Ishikawa (cell line): Measurements from ENCODE around the gene ELMO1.

ENCODE experiments used
- NFIC ChIP-seq: IDR thresholded peaks from 2 replicates; pipeline ENCODE4 v1.6.1; 2012
- TAF1 ChIP-seq: IDR thresholded peaks from 2 replicates; pipeline ENCODE4 v1.6.1; 2012; ENCODE audit warnings: low read depth, mild to moderate bottlenecking

GRCh38 chr7:37269711-37270508, 178.8 kb downstream of the ELMO1 start:
- no peak for TF ChIP-seq TAF1
- TF ChIP-seq NFIC = no peak
